HEK293T (cell line): Measurements from ENCODE around the gene MGMT.

Experiments
- CTCF ChIA-PET: fragments of 350-600 bp; formaldehyde crosslinking; extraction: SDS; loops from one replicate; lab custom pipeline; 2021; ENCODE audit warnings: antibody characterized with exemption, inconsistent platforms; lab: Yijun Ruan, JAX
- POLR2A ChIA-PET: fragments of 350-600 bp; formaldehyde crosslinking; extraction: SDS; loops from one replicate; lab custom pipeline; 2020; ENCODE audit warnings: antibody characterized with exemption, inconsistent platforms; lab: Yijun Ruan, JAX
- DNase-seq: peaks from one replicate; pipeline ENCODE4 v3.0.0; 2012; ENCODE audit warnings: mixed read lengths; ENCODE audit errors: extremely low spot score
- ARNT ChIP-seq: fragments of 450-650 bp; IDR thresholded peaks from 2 replicates; pipeline ENCODE4 v1.6.1; 2017; ENCODE audit warnings: mild to moderate bottlenecking
- BHLHE40 ChIP-seq: fragments of 450-650 bp; IDR thresholded peaks from 2 replicates; pipeline ENCODE4 v1.6.1; 2016; ENCODE audit warnings: mild to moderate bottlenecking, moderate library complexity, borderline replicate concordance
- CTBP1 ChIP-seq: fragments of 450-650 bp; IDR thresholded peaks from 2 replicates; pipeline ENCODE4 v1.6.1; 2016; ENCODE audit warnings: borderline replicate concordance
- ELF4 ChIP-seq: fragments of 450-650 bp; IDR thresholded peaks from 2 replicates; pipeline ENCODE4 v1.6.1; 2017; ENCODE audit warnings: antibody characterized with exemption
- FOXA1 ChIP-seq: fragments of 450-650 bp; IDR thresholded peaks from 2 replicates; pipeline ENCODE4 v1.6.1; 2016; ENCODE audit warnings: mild to moderate bottlenecking
- FOXK2 ChIP-seq: fragments of 450-650 bp; IDR thresholded peaks from 2 replicates; pipeline ENCODE4 v1.6.1; 2016; ENCODE audit warnings: mild to moderate bottlenecking
- FOXM1 ChIP-seq: fragments of 450-650 bp; IDR thresholded peaks from 2 replicates; pipeline ENCODE4 v1.6.1; 2017; ENCODE audit warnings: mild to moderate bottlenecking, borderline replicate concordance
- HDGF ChIP-seq: fragments of 450-650 bp; IDR thresholded peaks from 2 replicates; pipeline ENCODE4 v1.6.1; 2017; ENCODE audit warnings: antibody characterized with exemption, borderline replicate concordance
- L3MBTL2 ChIP-seq: fragments of 450-650 bp; conservative IDR thresholded peaks from 2 replicates; pipeline ENCODE4 v1.6.1; 2016; ENCODE audit warnings: mild to moderate bottlenecking
- LEF1 ChIP-seq: fragments of 450-650 bp; IDR thresholded peaks from 2 replicates; pipeline ENCODE4 v1.6.1; 2017; ENCODE audit warnings: mild to moderate bottlenecking, borderline replicate concordance
- NFRKB ChIP-seq: fragments of 450-650 bp; IDR thresholded peaks from 2 replicates; pipeline ENCODE4 v1.6.1; 2016; ENCODE audit warnings: mild to moderate bottlenecking, moderate library complexity
- PKNOX1 ChIP-seq: fragments of 450-650 bp; IDR thresholded peaks from 2 replicates; pipeline ENCODE4 v1.6.1; 2016
- SP1 ChIP-seq: fragments of 450-650 bp; IDR thresholded peaks from 2 replicates; pipeline ENCODE4 v1.6.1; 2017
- SUZ12 ChIP-seq: fragments of 450-650 bp; IDR thresholded peaks from 2 replicates; pipeline ENCODE4 v1.6.1; 2016; ENCODE audit warnings: mild to moderate bottlenecking
- TARDBP ChIP-seq: fragments of 450-650 bp; IDR thresholded peaks from 2 replicates; pipeline ENCODE4 v1.6.1; 2016
- ZNF384 ChIP-seq: fragments of 450-650 bp; IDR thresholded peaks from 2 replicates; pipeline ENCODE4 v1.6.1; 2016

MGMT gene

GRCh38 chr10:129491123-129491734 lies 24.2 kb downstream of the MGMT start:
- TF ChIP-seq PKNOX1 (no peak), FOXA1 (no peak)
- CTCF ChIA-PET: no interaction called here
- POLR2A ChIA-PET: no interaction called here
- no peak for DNase-seq

- ChIA-PET CTCF (no interaction called here), POLR2A (no interaction called here)
- DNase-seq: no peak
- TF ChIP-seq SUZ12: no peak
- no peak for TF ChIP-seq ARNT
- TF ChIP-seq LEF1: no peak
- TF ChIP-seq FOXK2: no peak
- TF ChIP-seq ZNF384: no peak
- TF ChIP-seq HDGF: no peak
- TF ChIP-seq L3MBTL2: no peak
- TF ChIP-seq SP1: no peak
- TF ChIP-seq TARDBP: no peak
- no peak for TF ChIP-seq FOXA1
- TF ChIP-seq BHLHE40: no peak
- TF ChIP-seq CTBP1: no peak
- TF ChIP-seq FOXM1: no peak
- no peak for TF ChIP-seq PKNOX1
- TF ChIP-seq NFRKB: no peak
- TF ChIP-seq ELF4: no peak
Measured at GRCh38 chr10:129494176-129494575, 27.1 kb downstream of the MGMT start.

GRCh38 chr10:129494740-129495139 lies 27.7 kb downstream of the MGMT start:
- POLR2A ChIA-PET: no interaction called here
- CTCF ChIA-PET: no interaction called here
- no peak for DNase-seq
- TF ChIP-seq HDGF: no peak
- TF ChIP-seq L3MBTL2: no peak
- no peak for TF ChIP-seq SP1
- TF ChIP-seq ARNT: no peak
- no peak for TF ChIP-seq TARDBP
- no peak for TF ChIP-seq PKNOX1
- no peak for TF ChIP-seq ZNF384
- TF ChIP-seq SUZ12: no peak
- TF ChIP-seq FOXK2: no peak
- no peak for TF ChIP-seq FOXA1
- no peak for TF ChIP-seq FOXM1
- TF ChIP-seq LEF1: no peak
- TF ChIP-seq NFRKB: no peak
- TF ChIP-seq BHLHE40: no peak
- no peak for TF ChIP-seq ELF4
- TF ChIP-seq CTBP1: no peak

GRCh38 chr10:129495256-129495655 lies 28.2 kb downstream of the MGMT start:
- CTCF ChIA-PET: no interaction called here
- POLR2A ChIA-PET: no interaction called here
- no peak for DNase-seq
- TF ChIP-seq NFRKB (no peak), HDGF (no peak), PKNOX1 (no peak), ELF4 (no peak), FOXM1 (no peak)

GRCh38 chr10:129495698-129496097 lies 28.7 kb downstream of the MGMT start:
- ChIA-PET POLR2A (no interaction called here), CTCF (no interaction called here)
- TF ChIP-seq PKNOX1: no peak
- TF ChIP-seq SP1: no peak
- TF ChIP-seq TARDBP: no peak
- TF ChIP-seq ELF4: no peak
- TF ChIP-seq NFRKB: no peak
- no peak for TF ChIP-seq L3MBTL2
- TF ChIP-seq BHLHE40: no peak
- TF ChIP-seq FOXM1: no peak
- TF ChIP-seq ZNF384: no peak
- no peak for TF ChIP-seq CTBP1
- no peak for TF ChIP-seq FOXA1
- TF ChIP-seq LEF1: no peak
- TF ChIP-seq ARNT: no peak
- TF ChIP-seq FOXK2: no peak
- TF ChIP-seq HDGF: no peak
- no peak for TF ChIP-seq SUZ12
- DNase-seq: no peak
